ENCODE data around the gene GALNT10.

DNA sequence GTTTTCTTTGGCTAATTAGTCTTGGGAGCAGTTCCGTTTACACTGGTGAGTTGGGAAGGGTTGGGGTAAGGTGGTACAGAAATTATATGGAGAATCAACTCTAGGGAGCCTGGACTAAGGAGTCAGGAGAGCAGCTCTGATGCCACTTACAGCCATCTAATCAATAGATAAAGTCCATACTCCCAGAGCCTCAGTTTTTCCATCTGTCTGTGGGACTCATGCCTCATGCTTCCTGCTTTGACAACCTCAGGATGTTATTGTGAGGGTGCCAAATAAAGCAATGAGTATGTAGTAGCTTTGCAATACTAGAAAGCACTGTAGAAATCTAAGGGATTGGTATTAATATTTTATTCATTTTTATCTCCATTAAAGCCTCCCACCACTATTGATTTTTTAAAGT lies 105.0 kb downstream of the GALNT10 start:
- TF ChIP-seq CTCF (IDR thresholded peaks at IDR 0.05) (no peak), POLR2A (IDR thresholded peaks at IDR 0.05) (no peak)

Data from lower leg skin (tissue), 3 donors.